HepG2 (cell line): ENCODE data around the gene ZSCAN21. TPM values are rescaled to one million over a fixed set of nuclear protein-coding genes. Genes with fewer than 3 reads are reported as not detected.
A peak's percentile ranks its signal among the peaks of the same experiment; 100 is the strongest.

Source experiments
- AGO1 ChIP-seq: fragments of 200-400 bp; formaldehyde crosslinking; IDR thresholded peaks from 2 replicates; pipeline ENCODE4 v1.6.1; 2017; ENCODE audit warnings: mild to moderate bottlenecking, low read depth, low read length, moderate library complexity; ENCODE audit not compliant: poor library complexity, severe bottlenecking
- KDM6A ChIP-seq: IDR thresholded peaks from 2 replicates; pipeline ENCODE4 v1.6.1; 2016; ENCODE audit warnings: low read depth
- RFXAP ChIP-seq: sonication (generic); formaldehyde crosslinking; IDR thresholded peaks from 2 replicates; pipeline ENCODE4 v1.4.0; 2020; ENCODE audit warnings: missing genetic modification reagents, borderline replicate concordance
- SALL2 ChIP-seq: sonication (generic); formaldehyde crosslinking; IDR thresholded peaks from 2 replicates; pipeline ENCODE4 v1.8.1; 2023; ENCODE audit warnings: mild to moderate bottlenecking, missing genetic modification reagents, inconsistent platforms
- SOX5 ChIP-seq: IDR thresholded peaks from 2 replicates; pipeline ENCODE4 v1.6.1; 2016; ENCODE audit warnings: borderline replicate concordance
- SSRP1 ChIP-seq: IDR thresholded peaks from 2 replicates; pipeline ENCODE4 v1.6.1; 2016; ENCODE audit warnings: control low read depth
- ZNF367 ChIP-seq: sonication (generic); formaldehyde crosslinking; IDR thresholded peaks from 2 replicates; pipeline ENCODE4 v1.4.0; 2020; ENCODE audit warnings: missing genetic modification reagents, borderline replicate concordance
- ZNF75D ChIP-seq: sonication (generic); formaldehyde crosslinking; IDR thresholded peaks from 2 replicates; pipeline ENCODE4 v1.8.1; 2023; ENCODE audit warnings: missing genetic modification reagents, mild to moderate bottlenecking, borderline replicate concordance
- polyA plus RNA-seq, 8 experiments: library from polyadenylated mRNA; depleted of rRNA in 3 of 8; stranded (reverse) in 7 of 8; unstranded in 1 of 8; fragments of >200 nt; fragmentation: Illumina TruSeq in 4 of 8; extraction: Trizol in 4 of 8; gene quantifications; 2 replicates each; pipeline versions ENCODE4 v1.2.1 to v1.2.3, GENCODE V29; 2011 to 2016; ENCODE audit warnings: low read depth in 4 of 8, missing spikeins in 1 of 8, mixed read lengths in 1 of 8; ENCODE audit not compliant: insufficient read depth in 1 of 8
- total RNA-seq, 5 experiments: library from RNA; depleted of rRNA; stranded (reverse); fragments of >200 nt; fragmentation: Illumina TruSeq; extraction: Trizol; gene quantifications; 2 replicates each; pipeline ENCODE4 v1.2.3, GENCODE V29; 2016; ENCODE audit warnings: low read depth in 1 of 5
- TF ChIP-seq, protein P1 (sequence below): IDR thresholded peaks from 2 replicates; pipeline ENCODE4 v1.6.1; 2016
- TF ChIP-seq, protein P2 (sequence below): sonication (generic); formaldehyde crosslinking; IDR thresholded peaks from 2 replicates; pipeline ENCODE4 v1.5.0; 2020; ENCODE audit warnings: mild to moderate bottlenecking, missing genetic modification reagents
- TF ChIP-seq, protein P3 (sequence below): sonication (generic); formaldehyde crosslinking; IDR thresholded peaks from 2 replicates; pipeline ENCODE4 v1.9.0; 2021; ENCODE audit warnings: missing genetic modification reagents, mild to moderate bottlenecking, borderline replicate concordance
- TF ChIP-seq, protein P4 (sequence below): sonication (generic); formaldehyde crosslinking; IDR thresholded peaks from 2 replicates; pipeline ENCODE4 v1.4.0; 2020; ENCODE audit warnings: missing genetic modification reagents
- TF ChIP-seq, protein P5 (sequence below): sonication (generic); formaldehyde crosslinking; conservative IDR thresholded peaks from 2 replicates; pipeline ENCODE4 v1.4.0; 2020; ENCODE audit warnings: mild to moderate bottlenecking, missing genetic modification reagents, moderate library complexity
- TF ChIP-seq, protein P6 (sequence below): sonication (generic); formaldehyde crosslinking; IDR thresholded peaks from 2 replicates; pipeline ENCODE4 v1.4.0; 2020; ENCODE audit warnings: missing genetic modification reagents

Gene ZSCAN21
- total and polyA plus RNA-seq, 2 of the 13 experiments (the other 11 are each of a cell fraction or from before 2014, with no cell fraction given) = 7.0 to 10.0 TPM

DNA sequence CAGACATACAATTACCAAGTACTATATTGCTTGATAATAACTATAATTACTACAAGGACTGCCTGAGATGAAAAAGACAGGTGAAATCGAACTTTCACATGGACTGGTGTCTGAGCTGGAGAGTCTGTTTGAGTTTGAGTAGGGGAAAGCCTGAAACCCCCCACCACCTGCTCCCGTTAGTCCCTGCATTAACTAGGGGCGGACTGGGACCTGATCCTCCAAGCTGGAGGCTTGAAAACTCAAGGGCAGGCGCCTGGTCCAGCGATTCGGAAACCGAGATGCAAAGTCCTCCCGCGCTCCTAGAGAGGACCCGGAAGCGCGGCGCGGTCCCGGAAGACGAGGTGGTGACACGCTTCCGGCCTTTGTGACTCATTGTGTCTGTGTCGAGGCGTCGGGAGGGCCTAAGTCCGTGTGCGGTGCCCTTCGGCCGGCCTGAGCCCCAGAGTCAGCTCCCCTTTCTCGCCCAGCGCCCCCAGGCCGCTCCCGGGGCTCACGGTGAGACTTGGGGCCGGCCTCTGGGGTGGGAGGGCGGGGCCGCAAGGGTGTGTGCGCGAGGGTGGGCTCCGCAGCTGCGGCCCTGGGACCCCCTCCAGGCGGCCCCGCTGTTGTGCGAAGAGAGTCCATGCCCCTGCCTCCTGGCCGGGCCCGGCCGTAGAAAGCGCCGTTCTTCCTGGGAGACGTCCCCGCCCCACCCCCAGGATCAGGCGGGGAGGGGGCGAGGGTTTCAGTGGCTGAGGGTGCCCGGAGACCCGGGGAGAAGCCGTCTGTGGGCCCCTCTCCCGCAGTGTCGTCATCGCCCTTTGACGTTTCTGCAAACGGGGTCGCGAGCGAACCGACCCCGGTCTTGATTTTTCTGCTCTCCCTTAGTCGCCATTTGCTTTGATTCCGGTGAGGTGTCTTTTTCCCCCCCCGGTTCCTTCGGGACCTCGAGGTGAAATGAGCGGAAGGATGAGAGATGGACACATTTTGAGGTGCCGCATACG is 34.1 kb upstream of the ZSCAN21 start, which contains the start of gene ZKSCAN1 (continued):
- TF ChIP-seq, protein P1, sequence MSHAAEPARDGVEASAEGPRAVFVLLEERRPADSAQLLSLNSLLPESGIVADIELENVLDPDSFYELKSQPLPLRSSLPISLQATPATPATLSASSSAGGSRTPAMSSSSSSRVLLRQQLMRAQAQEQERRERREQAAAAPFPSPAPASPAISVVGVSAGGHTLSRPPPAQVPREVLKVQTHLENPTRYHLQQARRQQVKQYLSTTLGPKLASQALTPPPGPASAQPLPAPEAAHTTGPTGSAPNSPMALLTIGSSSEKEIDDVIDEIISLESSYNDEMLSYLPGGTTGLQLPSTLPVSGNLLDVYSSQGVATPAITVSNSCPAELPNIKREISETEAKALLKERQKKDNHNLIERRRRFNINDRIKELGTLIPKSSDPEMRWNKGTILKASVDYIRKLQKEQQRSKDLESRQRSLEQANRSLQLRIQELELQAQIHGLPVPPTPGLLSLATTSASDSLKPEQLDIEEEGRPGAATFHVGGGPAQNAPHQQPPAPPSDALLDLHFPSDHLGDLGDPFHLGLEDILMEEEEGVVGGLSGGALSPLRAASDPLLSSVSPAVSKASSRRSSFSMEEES (CRISPR knock-in tag) = peak; percentile 27; the same call in 1 of the 2 replicates
- TF ChIP-seq, protein P2, sequence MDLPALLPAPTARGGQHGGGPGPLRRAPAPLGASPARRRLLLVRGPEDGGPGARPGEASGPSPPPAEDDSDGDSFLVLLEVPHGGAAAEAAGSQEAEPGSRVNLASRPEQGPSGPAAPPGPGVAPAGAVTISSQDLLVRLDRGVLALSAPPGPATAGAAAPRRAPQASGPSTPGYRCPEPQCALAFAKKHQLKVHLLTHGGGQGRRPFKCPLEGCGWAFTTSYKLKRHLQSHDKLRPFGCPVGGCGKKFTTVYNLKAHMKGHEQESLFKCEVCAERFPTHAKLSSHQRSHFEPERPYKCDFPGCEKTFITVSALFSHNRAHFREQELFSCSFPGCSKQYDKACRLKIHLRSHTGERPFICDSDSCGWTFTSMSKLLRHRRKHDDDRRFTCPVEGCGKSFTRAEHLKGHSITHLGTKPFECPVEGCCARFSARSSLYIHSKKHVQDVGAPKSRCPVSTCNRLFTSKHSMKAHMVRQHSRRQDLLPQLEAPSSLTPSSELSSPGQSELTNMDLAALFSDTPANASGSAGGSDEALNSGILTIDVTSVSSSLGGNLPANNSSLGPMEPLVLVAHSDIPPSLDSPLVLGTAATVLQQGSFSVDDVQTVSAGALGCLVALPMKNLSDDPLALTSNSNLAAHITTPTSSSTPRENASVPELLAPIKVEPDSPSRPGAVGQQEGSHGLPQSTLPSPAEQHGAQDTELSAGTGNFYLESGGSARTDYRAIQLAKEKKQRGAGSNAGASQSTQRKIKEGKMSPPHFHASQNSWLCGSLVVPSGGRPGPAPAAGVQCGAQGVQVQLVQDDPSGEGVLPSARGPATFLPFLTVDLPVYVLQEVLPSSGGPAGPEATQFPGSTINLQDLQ (CRISPR knock-in tag) = no peak
- TF ChIP-seq, protein P3, sequence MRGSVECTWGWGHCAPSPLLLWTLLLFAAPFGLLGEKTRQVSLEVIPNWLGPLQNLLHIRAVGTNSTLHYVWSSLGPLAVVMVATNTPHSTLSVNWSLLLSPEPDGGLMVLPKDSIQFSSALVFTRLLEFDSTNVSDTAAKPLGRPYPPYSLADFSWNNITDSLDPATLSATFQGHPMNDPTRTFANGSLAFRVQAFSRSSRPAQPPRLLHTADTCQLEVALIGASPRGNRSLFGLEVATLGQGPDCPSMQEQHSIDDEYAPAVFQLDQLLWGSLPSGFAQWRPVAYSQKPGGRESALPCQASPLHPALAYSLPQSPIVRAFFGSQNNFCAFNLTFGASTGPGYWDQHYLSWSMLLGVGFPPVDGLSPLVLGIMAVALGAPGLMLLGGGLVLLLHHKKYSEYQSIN (CRISPR knock-in tag) = no peak
- TF ChIP-seq, protein P4, sequence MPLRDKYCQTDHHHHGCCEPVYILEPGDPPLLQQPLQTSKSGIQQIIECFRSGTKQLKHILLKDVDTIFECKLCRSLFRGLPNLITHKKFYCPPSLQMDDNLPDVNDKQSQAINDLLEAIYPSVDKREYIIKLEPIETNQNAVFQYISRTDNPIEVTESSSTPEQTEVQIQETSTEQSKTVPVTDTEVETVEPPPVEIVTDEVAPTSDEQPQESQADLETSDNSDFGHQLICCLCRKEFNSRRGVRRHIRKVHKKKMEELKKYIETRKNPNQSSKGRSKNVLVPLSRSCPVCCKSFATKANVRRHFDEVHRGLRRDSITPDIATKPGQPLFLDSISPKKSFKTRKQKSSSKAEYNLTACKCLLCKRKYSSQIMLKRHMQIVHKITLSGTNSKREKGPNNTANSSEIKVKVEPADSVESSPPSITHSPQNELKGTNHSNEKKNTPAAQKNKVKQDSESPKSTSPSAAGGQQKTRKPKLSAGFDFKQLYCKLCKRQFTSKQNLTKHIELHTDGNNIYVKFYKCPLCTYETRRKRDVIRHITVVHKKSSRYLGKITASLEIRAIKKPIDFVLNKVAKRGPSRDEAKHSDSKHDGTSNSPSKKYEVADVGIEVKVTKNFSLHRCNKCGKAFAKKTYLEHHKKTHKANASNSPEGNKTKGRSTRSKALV (CRISPR knock-in tag) = no peak
- TF ChIP-seq, protein P5, sequence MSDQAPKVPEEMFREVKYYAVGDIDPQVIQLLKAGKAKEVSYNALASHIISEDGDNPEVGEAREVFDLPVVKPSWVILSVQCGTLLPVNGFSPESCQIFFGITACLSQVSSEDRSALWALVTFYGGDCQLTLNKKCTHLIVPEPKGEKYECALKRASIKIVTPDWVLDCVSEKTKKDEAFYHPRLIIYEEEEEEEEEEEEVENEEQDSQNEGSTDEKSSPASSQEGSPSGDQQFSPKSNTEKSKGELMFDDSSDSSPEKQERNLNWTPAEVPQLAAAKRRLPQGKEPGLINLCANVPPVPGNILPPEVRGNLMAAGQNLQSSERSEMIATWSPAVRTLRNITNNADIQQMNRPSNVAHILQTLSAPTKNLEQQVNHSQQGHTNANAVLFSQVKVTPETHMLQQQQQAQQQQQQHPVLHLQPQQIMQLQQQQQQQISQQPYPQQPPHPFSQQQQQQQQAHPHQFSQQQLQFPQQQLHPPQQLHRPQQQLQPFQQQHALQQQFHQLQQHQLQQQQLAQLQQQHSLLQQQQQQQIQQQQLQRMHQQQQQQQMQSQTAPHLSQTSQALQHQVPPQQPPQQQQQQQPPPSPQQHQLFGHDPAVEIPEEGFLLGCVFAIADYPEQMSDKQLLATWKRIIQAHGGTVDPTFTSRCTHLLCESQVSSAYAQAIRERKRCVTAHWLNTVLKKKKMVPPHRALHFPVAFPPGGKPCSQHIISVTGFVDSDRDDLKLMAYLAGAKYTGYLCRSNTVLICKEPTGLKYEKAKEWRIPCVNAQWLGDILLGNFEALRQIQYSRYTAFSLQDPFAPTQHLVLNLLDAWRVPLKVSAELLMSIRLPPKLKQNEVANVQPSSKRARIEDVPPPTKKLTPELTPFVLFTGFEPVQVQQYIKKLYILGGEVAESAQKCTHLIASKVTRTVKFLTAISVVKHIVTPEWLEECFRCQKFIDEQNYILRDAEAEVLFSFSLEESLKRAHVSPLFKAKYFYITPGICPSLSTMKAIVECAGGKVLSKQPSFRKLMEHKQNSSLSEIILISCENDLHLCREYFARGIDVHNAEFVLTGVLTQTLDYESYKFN (CRISPR knock-in tag) = peak; percentile 61
- TF ChIP-seq AGO1 (no peak), SSRP1 (CRISPR knock-in tag) (no peak; the same call in 1 of the 2 replicates), ZNF367 (CRISPR knock-in tag) (no peak), RFXAP (CRISPR knock-in tag) (peak; percentile 75), SOX5 (peak; percentile 74), ZNF75D (CRISPR knock-in tag) (no peak), KDM6A (CRISPR knock-in tag) (no peak), SALL2 (CRISPR knock-in tag) (peak; percentile 92)
- TF ChIP-seq, protein P6, sequence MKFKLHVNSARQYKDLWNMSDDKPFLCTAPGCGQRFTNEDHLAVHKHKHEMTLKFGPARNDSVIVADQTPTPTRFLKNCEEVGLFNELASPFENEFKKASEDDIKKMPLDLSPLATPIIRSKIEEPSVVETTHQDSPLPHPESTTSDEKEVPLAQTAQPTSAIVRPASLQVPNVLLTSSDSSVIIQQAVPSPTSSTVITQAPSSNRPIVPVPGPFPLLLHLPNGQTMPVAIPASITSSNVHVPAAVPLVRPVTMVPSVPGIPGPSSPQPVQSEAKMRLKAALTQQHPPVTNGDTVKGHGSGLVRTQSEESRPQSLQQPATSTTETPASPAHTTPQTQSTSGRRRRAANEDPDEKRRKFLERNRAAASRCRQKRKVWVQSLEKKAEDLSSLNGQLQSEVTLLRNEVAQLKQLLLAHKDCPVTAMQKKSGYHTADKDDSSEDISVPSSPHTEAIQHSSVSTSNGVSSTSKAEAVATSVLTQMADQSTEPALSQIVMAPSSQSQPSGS (CRISPR knock-in tag) = 0 out of 2 replicates have a peak, but pooled peaks have one; percentile 27
